WTC11 (cell line): ENCODE measurements around the gene ANP32B. TPM values are rescaled to one million over a fixed set of nuclear protein-coding genes. Genes with fewer than 3 reads are reported as not detected.

ENCODE experiments used
- ATAC-seq: fragments of 200-7000 bp; cut with Tn5 transposase; 2 replicates; pipeline ENCODE4 v1.10.0; 2021; ENCODE audit warnings: mild to moderate bottlenecking, moderate library complexity
- CTCF ChIA-PET: fragments of 300-600 bp; sonication (Branson Sonifier 250); formaldehyde crosslinking; loops from one replicate; lab custom pipeline; 2021; ENCODE audit warnings: antibody characterized with exemption; lab: Charles Lee
- POLR2A ChIA-PET: fragments of 350-600 bp; sonication (Branson Sonifier 250); formaldehyde crosslinking; loops from one replicate; lab custom pipeline; 2021; ENCODE audit warnings: antibody characterized with exemption; lab: Charles Lee
- DNase-seq: peaks from one replicate; pipeline ENCODE4 v3.0.0; 2021; ENCODE audit warnings: low spot score
- H3K27ac Mint-ChIP-seq: 2 replicates; pipeline ENCODE4 v1.8.0; 2021; ENCODE audit warnings: mixed read lengths
- H3K27me3 Mint-ChIP-seq: 2 replicates; pipeline ENCODE4 v1.8.0; 2021; ENCODE audit warnings: low read depth, mild to moderate bottlenecking, moderate library complexity, mixed read lengths
- H3K36me3 Mint-ChIP-seq: 2 replicates; pipeline ENCODE4 v1.8.0; 2021; ENCODE audit warnings: mixed read lengths
- H3K4me1 Mint-ChIP-seq: 2 replicates; pipeline ENCODE4 v1.8.0; 2022; ENCODE audit warnings: mixed read lengths
- H3K4me3 Mint-ChIP-seq: 2 replicates; pipeline ENCODE4 v1.8.0; 2021; ENCODE audit warnings: mild to moderate bottlenecking, moderate library complexity, mixed read lengths
- H3K9me3 Mint-ChIP-seq: 2 replicates; pipeline ENCODE4 v1.8.0; 2021; ENCODE audit warnings: mixed read lengths
- CREB1 ChIP-seq: sonication (generic); formaldehyde crosslinking; IDR thresholded peaks from 2 replicates; pipeline ENCODE4 v1.8.0; 2023; ENCODE audit warnings: mild to moderate bottlenecking, missing genetic modification reagents
- CREM ChIP-seq: sonication (generic); formaldehyde crosslinking; IDR thresholded peaks from 2 replicates; pipeline ENCODE4 v1.8.1; 2022; ENCODE audit warnings: mild to moderate bottlenecking, missing genetic modification reagents, moderate library complexity
- E2F1 ChIP-seq: sonication (generic); formaldehyde crosslinking; IDR thresholded peaks from 2 replicates; pipeline ENCODE4 v1.8.0; 2022; ENCODE audit warnings: mild to moderate bottlenecking, missing genetic modification reagents
- GABPB1 ChIP-seq: sonication (generic); formaldehyde crosslinking; IDR thresholded peaks from 2 replicates; pipeline ENCODE4 v1.8.1; 2023; ENCODE audit warnings: mild to moderate bottlenecking, missing genetic modification reagents
- NR3C1 ChIP-seq: sonication (generic); formaldehyde crosslinking; conservative IDR thresholded peaks from 2 replicates; pipeline ENCODE4 v1.8.1; 2023; ENCODE audit warnings: low read depth, mild to moderate bottlenecking, missing genetic modification reagents
- OVOL2 ChIP-seq: fragments of 250-450 bp; sonication (Bioruptor Pico); IDR thresholded peaks from 2 replicates; pipeline ENCODE4 v1.9.0; 2021; ENCODE audit warnings: mild to moderate bottlenecking, borderline replicate concordance
- RELA ChIP-seq: sonication (generic); formaldehyde crosslinking; IDR thresholded peaks from 2 replicates; pipeline ENCODE4 v1.8.1; 2022; ENCODE audit warnings: missing genetic modification reagents, mild to moderate bottlenecking, borderline replicate concordance
- SMAD3 ChIP-seq: sonication (generic); formaldehyde crosslinking; IDR thresholded peaks from 2 replicates; pipeline ENCODE4 v1.8.0; 2022; ENCODE audit warnings: missing genetic modification reagents, mild to moderate bottlenecking, borderline replicate concordance
- SP1 ChIP-seq: sonication (generic); formaldehyde crosslinking; conservative IDR thresholded peaks from 2 replicates; pipeline ENCODE4 v1.8.1; 2022; ENCODE audit warnings: missing genetic modification reagents
- TCF7 ChIP-seq: sonication (generic); formaldehyde crosslinking; IDR thresholded peaks from 2 replicates; pipeline ENCODE4 v1.8.0; 2022; ENCODE audit warnings: mild to moderate bottlenecking, low read depth, missing genetic modification reagents, moderate library complexity
- ZNF219 ChIP-seq: sonication (generic); formaldehyde crosslinking; IDR thresholded peaks from 2 replicates; pipeline ENCODE4 v1.8.0; 2023; ENCODE audit warnings: missing genetic modification reagents, mild to moderate bottlenecking, borderline replicate concordance
- ZNF317 ChIP-seq: sonication (generic); formaldehyde crosslinking; IDR thresholded peaks from 2 replicates; pipeline ENCODE4 v1.8.1; 2023; ENCODE audit warnings: low read depth, mild to moderate bottlenecking, moderate library complexity, missing genetic modification reagents, borderline replicate concordance
- ZNF396 ChIP-seq: fragments of 250-450 bp; sonication (Bioruptor Pico); IDR thresholded peaks from 2 replicates; pipeline ENCODE4 v1.8.0; 2021; ENCODE audit warnings: mild to moderate bottlenecking, moderate library complexity, borderline replicate concordance
- ZSCAN18 ChIP-seq: fragments of 250-450 bp; sonication (Bioruptor Pico); IDR thresholded peaks from 2 replicates; pipeline ENCODE4 v2.1.2; 2022; ENCODE audit warnings: mild to moderate bottlenecking, moderate library complexity
- total RNA-seq: library from RNA; stranded (reverse); gene quantifications from 3 replicates; pipeline ENCODE4 v1.2.3, GENCODE V29; 2021
- TF ChIP-seq, protein P1 (sequence below): sonication (generic); formaldehyde crosslinking; IDR thresholded peaks from 2 replicates; pipeline ENCODE4 v1.8.1; 2022; ENCODE audit warnings: low read depth, missing genetic modification reagents, borderline replicate concordance
- TF ChIP-seq, protein P2 (sequence below): fragments of 250-450 bp; sonication (Bioruptor Pico); IDR thresholded peaks from 2 replicates; pipeline ENCODE4 v1.9.0; 2021; ENCODE audit warnings: mild to moderate bottlenecking
- TF ChIP-seq, protein P3 (sequence below): fragments of 250-450 bp; sonication (Bioruptor Pico); conservative IDR thresholded peaks from 2 replicates; pipeline ENCODE4 v1.9.0; 2021; ENCODE audit warnings: mild to moderate bottlenecking
- TF ChIP-seq, protein P4 (sequence below): sonication (generic); formaldehyde crosslinking; IDR thresholded peaks from 2 replicates; pipeline ENCODE4 v1.8.0; 2022; ENCODE audit warnings: mild to moderate bottlenecking, missing genetic modification reagents
- TF ChIP-seq, protein P5 (sequence below): fragments of 250-450 bp; sonication (Bioruptor Pico); IDR thresholded peaks from 2 replicates; pipeline ENCODE4 v1.9.0; 2021; ENCODE audit warnings: mild to moderate bottlenecking
- TF ChIP-seq, protein P6 (sequence below): sonication (generic); formaldehyde crosslinking; IDR thresholded peaks from 2 replicates; pipeline ENCODE4 v1.8.0; 2022; ENCODE audit warnings: missing genetic modification reagents

The ANP32B gene
- total RNA-seq, 1 experiment from 2014 or later = 150 TPM

DNA sequence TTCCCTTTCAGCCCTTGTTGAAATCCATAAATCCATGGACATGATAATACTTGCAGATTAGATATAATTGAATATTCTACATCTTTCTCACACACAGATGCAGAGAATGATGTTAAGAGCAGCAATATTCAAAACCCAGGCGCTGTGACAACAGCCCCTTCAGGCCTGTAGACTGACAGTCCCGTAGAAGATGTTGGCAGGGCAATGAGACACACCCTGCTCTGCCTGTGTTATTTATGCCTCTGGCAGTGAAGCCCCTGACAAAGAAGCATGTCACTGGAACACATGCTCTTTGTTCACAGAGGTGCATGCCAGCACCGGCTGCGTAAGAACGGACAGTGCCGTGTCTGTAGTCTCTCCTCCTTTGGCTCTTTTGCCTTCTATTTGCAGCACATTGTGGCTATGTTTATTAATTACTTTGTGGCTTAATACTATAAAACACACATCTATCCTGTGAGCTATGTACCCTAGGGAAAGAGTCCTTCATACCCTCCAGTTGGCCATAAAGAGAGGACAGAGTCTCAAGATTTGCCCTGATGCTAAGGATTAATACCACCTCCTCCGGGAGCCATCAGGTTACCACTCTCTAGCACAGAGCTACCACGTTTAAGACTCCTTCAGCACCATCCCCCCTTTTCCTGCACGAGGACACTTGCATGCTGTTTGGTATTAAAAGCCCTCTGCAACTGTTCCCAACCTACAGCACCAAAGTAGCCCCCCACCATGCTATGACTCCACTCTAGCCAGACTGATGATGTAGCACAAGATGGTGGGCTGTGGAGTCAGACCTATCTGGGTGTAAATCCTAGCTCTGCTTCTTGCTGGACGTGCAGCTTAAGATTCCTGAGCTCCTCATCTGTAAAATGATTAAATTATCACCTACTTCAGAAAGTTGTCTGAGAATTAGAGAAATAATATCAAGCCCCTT lies 2.0 kb upstream of the ANP32B start:
- ATAC-seq (no peak), DNase-seq (no peak)
- Mint-ChIP-seq H3K9me3 (no peaks in the 10 kb centered on the region), H3K27me3 (peaks cover 76% of the 10 kb centered on the region), H3K4me3 (no peak overlapping the region), H3K36me3 (no peaks in the 10 kb centered on the region), H3K27ac (no peak overlapping the region), H3K4me1 (peaks cover 10% of the 10 kb centered on the region)
- TF ChIP-seq, protein P1, sequence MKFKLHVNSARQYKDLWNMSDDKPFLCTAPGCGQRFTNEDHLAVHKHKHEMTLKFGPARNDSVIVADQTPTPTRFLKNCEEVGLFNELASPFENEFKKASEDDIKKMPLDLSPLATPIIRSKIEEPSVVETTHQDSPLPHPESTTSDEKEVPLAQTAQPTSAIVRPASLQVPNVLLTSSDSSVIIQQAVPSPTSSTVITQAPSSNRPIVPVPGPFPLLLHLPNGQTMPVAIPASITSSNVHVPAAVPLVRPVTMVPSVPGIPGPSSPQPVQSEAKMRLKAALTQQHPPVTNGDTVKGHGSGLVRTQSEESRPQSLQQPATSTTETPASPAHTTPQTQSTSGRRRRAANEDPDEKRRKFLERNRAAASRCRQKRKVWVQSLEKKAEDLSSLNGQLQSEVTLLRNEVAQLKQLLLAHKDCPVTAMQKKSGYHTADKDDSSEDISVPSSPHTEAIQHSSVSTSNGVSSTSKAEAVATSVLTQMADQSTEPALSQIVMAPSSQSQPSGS (CRISPR knock-in tag) = no peak
- TF ChIP-seq, protein P2, sequence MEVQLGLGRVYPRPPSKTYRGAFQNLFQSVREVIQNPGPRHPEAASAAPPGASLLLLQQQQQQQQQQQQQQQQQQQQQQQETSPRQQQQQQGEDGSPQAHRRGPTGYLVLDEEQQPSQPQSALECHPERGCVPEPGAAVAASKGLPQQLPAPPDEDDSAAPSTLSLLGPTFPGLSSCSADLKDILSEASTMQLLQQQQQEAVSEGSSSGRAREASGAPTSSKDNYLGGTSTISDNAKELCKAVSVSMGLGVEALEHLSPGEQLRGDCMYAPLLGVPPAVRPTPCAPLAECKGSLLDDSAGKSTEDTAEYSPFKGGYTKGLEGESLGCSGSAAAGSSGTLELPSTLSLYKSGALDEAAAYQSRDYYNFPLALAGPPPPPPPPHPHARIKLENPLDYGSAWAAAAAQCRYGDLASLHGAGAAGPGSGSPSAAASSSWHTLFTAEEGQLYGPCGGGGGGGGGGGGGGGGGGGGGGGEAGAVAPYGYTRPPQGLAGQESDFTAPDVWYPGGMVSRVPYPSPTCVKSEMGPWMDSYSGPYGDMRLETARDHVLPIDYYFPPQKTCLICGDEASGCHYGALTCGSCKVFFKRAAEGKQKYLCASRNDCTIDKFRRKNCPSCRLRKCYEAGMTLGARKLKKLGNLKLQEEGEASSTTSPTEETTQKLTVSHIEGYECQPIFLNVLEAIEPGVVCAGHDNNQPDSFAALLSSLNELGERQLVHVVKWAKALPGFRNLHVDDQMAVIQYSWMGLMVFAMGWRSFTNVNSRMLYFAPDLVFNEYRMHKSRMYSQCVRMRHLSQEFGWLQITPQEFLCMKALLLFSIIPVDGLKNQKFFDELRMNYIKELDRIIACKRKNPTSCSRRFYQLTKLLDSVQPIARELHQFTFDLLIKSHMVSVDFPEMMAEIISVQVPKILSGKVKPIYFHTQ (CRISPR knock-in tag) = no peak
- TF ChIP-seq, protein P3, sequence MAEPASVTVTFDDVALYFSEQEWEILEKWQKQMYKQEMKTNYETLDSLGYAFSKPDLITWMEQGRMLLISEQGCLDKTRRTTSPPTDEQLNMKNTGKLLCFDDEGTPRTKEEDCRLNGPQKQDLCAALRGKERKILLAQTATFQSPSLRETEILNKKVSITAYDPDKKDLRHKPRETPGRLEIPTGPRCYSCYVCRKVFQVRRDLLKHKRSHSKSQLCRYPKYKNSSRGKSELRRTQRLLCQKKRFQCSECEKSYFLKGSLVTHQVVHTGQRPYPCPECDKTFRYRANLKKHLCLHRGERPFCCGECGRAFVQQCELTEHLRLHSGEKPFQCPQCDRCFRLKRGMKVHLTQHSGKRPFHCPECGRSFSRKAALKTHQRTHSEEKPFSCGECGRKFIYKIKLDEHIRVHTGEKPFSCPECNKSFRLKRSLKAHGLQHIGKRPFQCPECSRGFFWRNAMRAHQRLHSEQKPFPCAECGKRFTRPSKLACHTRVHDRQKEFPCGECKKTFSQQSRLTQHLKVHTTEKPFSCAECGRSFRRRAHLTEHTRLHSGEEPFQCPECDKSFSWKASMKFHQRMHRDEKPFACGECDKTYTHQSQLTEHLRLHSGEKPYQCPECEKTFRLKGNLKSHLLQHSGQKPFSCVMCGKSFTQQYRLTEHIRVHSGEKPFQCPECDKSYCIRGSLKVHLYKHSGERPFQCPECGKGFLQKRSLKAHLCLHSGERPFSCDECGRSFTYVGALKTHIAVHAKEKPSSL (CRISPR knock-in tag) = no peak
- no peak for TF ChIP-seq ZSCAN18
- TF ChIP-seq NR3C1 (CRISPR knock-in tag) = no peak
- TF ChIP-seq SP1 (CRISPR knock-in tag) = no peak
- TF ChIP-seq, protein P4, sequence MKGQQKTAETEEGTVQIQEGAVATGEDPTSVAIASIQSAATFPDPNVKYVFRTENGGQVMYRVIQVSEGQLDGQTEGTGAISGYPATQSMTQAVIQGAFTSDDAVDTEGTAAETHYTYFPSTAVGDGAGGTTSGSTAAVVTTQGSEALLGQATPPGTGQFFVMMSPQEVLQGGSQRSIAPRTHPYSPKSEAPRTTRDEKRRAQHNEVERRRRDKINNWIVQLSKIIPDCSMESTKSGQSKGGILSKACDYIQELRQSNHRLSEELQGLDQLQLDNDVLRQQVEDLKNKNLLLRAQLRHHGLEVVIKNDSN (CRISPR knock-in tag) = no peak
- TF ChIP-seq, protein P5, sequence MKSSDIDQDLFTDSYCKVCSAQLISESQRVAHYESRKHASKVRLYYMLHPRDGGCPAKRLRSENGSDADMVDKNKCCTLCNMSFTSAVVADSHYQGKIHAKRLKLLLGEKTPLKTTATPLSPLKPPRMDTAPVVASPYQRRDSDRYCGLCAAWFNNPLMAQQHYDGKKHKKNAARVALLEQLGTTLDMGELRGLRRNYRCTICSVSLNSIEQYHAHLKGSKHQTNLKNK = no peak
- no peak for TF ChIP-seq ZNF219
- TF ChIP-seq CREM = no peak
- TF ChIP-seq TCF7 = no peak
- no peak for TF ChIP-seq OVOL2 (CRISPR knock-in tag)
- no peak for TF ChIP-seq SMAD3 (CRISPR knock-in tag)
- TF ChIP-seq CREB1 (CRISPR knock-in tag) = no peak
- TF ChIP-seq ZNF317 = no peak
- TF ChIP-seq E2F1 (CRISPR knock-in tag) = no peak
- no peak for TF ChIP-seq ZNF396 (CRISPR knock-in tag)
- TF ChIP-seq, protein P6, sequence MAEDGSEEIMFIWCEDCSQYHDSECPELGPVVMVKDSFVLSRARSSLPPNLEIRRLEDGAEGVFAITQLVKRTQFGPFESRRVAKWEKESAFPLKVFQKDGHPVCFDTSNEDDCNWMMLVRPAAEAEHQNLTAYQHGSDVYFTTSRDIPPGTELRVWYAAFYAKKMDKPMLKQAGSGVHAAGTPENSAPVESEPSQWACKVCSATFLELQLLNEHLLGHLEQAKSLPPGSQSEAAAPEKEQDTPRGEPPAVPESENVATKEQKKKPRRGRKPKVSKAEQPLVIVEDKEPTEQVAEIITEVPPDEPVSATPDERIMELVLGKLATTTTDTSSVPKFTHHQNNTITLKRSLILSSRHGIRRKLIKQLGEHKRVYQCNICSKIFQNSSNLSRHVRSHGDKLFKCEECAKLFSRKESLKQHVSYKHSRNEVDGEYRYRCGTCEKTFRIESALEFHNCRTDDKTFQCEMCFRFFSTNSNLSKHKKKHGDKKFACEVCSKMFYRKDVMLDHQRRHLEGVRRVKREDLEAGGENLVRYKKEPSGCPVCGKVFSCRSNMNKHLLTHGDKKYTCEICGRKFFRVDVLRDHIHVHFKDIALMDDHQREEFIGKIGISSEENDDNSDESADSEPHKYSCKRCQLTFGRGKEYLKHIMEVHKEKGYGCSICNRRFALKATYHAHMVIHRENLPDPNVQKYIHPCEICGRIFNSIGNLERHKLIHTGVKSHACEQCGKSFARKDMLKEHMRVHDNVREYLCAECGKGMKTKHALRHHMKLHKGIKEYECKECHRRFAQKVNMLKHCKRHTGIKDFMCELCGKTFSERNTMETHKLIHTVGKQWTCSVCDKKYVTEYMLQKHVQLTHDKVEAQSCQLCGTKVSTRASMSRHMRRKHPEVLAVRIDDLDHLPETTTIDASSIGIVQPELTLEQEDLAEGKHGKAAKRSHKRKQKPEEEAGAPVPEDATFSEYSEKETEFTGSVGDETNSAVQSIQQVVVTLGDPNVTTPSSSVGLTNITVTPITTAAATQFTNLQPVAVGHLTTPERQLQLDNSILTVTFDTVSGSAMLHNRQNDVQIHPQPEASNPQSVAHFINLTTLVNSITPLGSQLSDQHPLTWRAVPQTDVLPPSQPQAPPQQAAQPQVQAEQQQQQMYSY (CRISPR knock-in tag) = no peak
- TF ChIP-seq GABPB1 (CRISPR knock-in tag) = no peak
- no peak for TF ChIP-seq RELA (CRISPR knock-in tag)
- CTCF ChIA-PET = no interaction called here
- POLR2A ChIA-PET = no interaction called here
